ENCODE results near the gene KL.

GRCh38 chr13:33107361-33107760, 91.1 kb downstream of the KL start:
- TF ChIP-seq POLR2A (IDR thresholded peaks at IDR 0.05): no peak
- no peak for TF ChIP-seq CTCF (IDR thresholded peaks at IDR 0.05)

Measured in thyroid gland (tissue), 4 donors.